HFF-Myc (cell line): ENCODE data around the gene SEZ6.

ENCODE experiments used
- DNase-seq: peaks from one replicate; pipeline ENCODE4 v3.0.0-alpha.2; 2011; ENCODE audit warnings: low read depth; ENCODE audit errors: extremely low read depth
- H3K4me3 ChIP-seq: replicated peaks from 2 replicates; pipeline ENCODE4 v1.5.1; 2011; ENCODE audit warnings: low read depth, mild to moderate bottlenecking, control low read depth, low read length
- CTCF ChIP-seq: IDR thresholded peaks from 2 replicates; pipeline ENCODE4 v1.5.1; 2012; ENCODE audit warnings: mild to moderate bottlenecking, low read depth, low read length, control low read depth; ENCODE audit errors: missing control alignments

The SEZ6 gene

GRCh38 chr17:28978356-28978964 lies 27.4 kb downstream of the SEZ6 start:
- no peak for DNase-seq
- TF ChIP-seq CTCF, result no peak
- no peak overlapping the region for H3K4me3 ChIP-seq

- no peak for DNase-seq
- no peak for TF ChIP-seq CTCF
- H3K4me3 ChIP-seq, result no peak overlapping the region
Measured at GRCh38 chr17:28977659-28978355, 28.0 kb downstream of the SEZ6 start.

- no peak overlapping the region for H3K4me3 ChIP-seq
- DNase-seq, result no peak
- TF ChIP-seq CTCF, result no peak
Measured at GRCh38 chr17:28975646-28976045, 30.2 kb downstream of the SEZ6 start.

GRCh38 chr17:28975031-28975430 lies 30.8 kb downstream of the SEZ6 start:
- no peak overlapping the region for H3K4me3 ChIP-seq
- TF ChIP-seq CTCF, result no peak
- DNase-seq, result no peak

- TF ChIP-seq CTCF, result no peak
Measured at GRCh38 chr17:28974451-28974850, 31.4 kb downstream of the SEZ6 start.

GRCh38 chr17:28973425-28973824 lies 32.4 kb downstream of the SEZ6 start:
- DNase-seq, result no peak
- H3K4me3 ChIP-seq, result no peak overlapping the region
- no peak for TF ChIP-seq CTCF

More at GRCh38 chr17:28974451-28974850, 31.4 kb downstream of the SEZ6 start:
- no peak for DNase-seq
- H3K4me3 ChIP-seq, result no peak overlapping the region
